H1 (cell line): ENCODE measurements around the gene PHACTR2. TPM values are rescaled to one million over a fixed set of nuclear protein-coding genes. Genes with fewer than 3 reads are reported as not detected.

Source experiments
- CTCF ChIA-PET: fragments of 300-600 bp; sonication (Branson Sonifier 250); formaldehyde crosslinking; loops from one replicate; lab custom pipeline; 2021; ENCODE audit not compliant: partially characterized antibody; lab: Charles Lee
- POLR2A ChIA-PET: fragments of 300-600 bp; sonication (Branson Sonifier 250); formaldehyde crosslinking; loops from one replicate; lab custom pipeline; 2021; ENCODE audit warnings: inconsistent platforms; ENCODE audit not compliant: partially characterized antibody; lab: Charles Lee
- DNase-seq, 2 experiments: peaks; one replicate each; pipeline versions ENCODE4 v3.0.0 to v3.0.0-alpha.2; 2010 to 2022; ENCODE audit warnings: low spot score in 2 of 2, low read depth in 1 of 2, mixed read lengths in 1 of 2
- FAIRE-seq: peaks from 2 replicates; lab custom pipeline; 2011; peaks lifted over from hg19 to GRCh38; lab: Jason Lieb, UNC
- H2AFZ ChIP-seq: 2 replicates; pipeline ENCODE4 v1.8.1; 2012; ENCODE audit warnings: low read length, inconsistent platforms
- H2AK5ac ChIP-seq: 2 replicates; pipeline ENCODE4 v1.6.1; 2013; ENCODE audit warnings: low read depth, low read length
- H2BK120ac ChIP-seq: replicated peaks from 2 replicates; pipeline ENCODE3; 2013; ENCODE audit warnings: low read depth, low read length, inconsistent platforms
- H2BK12ac ChIP-seq: 2 replicates; pipeline ENCODE4 v1.6.1; 2013; ENCODE audit warnings: low read depth, low read length
- H2BK15ac ChIP-seq: 2 replicates; pipeline ENCODE4 v1.6.1; 2013; ENCODE audit warnings: low read length
- H2BK20ac ChIP-seq: 2 replicates; pipeline ENCODE4 v1.6.1; 2013; ENCODE audit warnings: low read length
- H2BK5ac ChIP-seq: 2 replicates; pipeline ENCODE4 v1.6.1; 2013; ENCODE audit warnings: low read depth, low read length
- H3K14ac ChIP-seq: 2 replicates; pipeline ENCODE4 v1.6.1; 2013; ENCODE audit warnings: inconsistent platforms; ENCODE audit not compliant: insufficient read length
- H3K18ac ChIP-seq: 2 replicates; pipeline ENCODE4 v1.6.1; 2013; ENCODE audit warnings: low read length; ENCODE audit errors: extremely low read depth
- H3K23ac ChIP-seq: 2 replicates; pipeline ENCODE4 v1.6.1; 2013; ENCODE audit warnings: inconsistent platforms; ENCODE audit not compliant: insufficient read length
- H3K23me2 ChIP-seq: 2 replicates; pipeline ENCODE4 v1.6.1; 2013; ENCODE audit warnings: low read depth, low read length
- H3K27ac ChIP-seq: 2 replicates; pipeline ENCODE4 v1.6.1; 2011; ENCODE audit warnings: low read depth, low read length, inconsistent platforms
- H3K27me3 ChIP-seq, 4 experiments: replicated peaks in 1 of 4; 1 replicate in 1 of 4; 2 replicates in 3 of 4; pipeline versions ENCODE4 v1.6.1 to v1.8.1; 2011 to 2013; ENCODE audit warnings: low read length in 3 of 4, mild to moderate bottlenecking in 3 of 4, inconsistent platforms in 2 of 4, mixed read lengths in 2 of 4, moderate library complexity in 1 of 4; ENCODE audit not compliant: control insufficient read depth in 3 of 4, insufficient read depth in 3 of 4; ENCODE audit errors: extremely low read depth in 1 of 4
- H3K36me3 ChIP-seq, 4 experiments: 2 replicates each; pipeline versions ENCODE4 v1.6.1 to v1.8.1; 2011 to 2013; ENCODE audit warnings: mild to moderate bottlenecking in 4 of 4, low read length in 3 of 4, moderate library complexity in 2 of 4, control low read depth in 1 of 4, inconsistent platforms in 1 of 4; ENCODE audit not compliant: insufficient read depth in 4 of 4, control insufficient read depth in 2 of 4
- H3K4ac ChIP-seq: replicated peaks from 2 replicates; pipeline ENCODE3; 2013; ENCODE audit warnings: low read length, low read depth, mixed read lengths, inconsistent platforms; ENCODE audit not compliant: insufficient read length
- H3K4me1 ChIP-seq, 4 experiments: replicated peaks in 1 of 4; 1 replicate in 1 of 4; 2 replicates in 3 of 4; pipeline versions ENCODE4 v1.6.1 to v1.8.1; 2011 to 2013; ENCODE audit warnings: low read length in 3 of 4, inconsistent platforms in 2 of 4, mixed read lengths in 1 of 4; ENCODE audit not compliant: insufficient read depth in 4 of 4, control insufficient read depth in 3 of 4
- H3K4me2 ChIP-seq, 2 experiments: 2 replicates each; pipeline versions ENCODE4 v1.6.1 to v1.8.1; 2011 to 2013; ENCODE audit warnings: low read depth in 2 of 2, low read length in 2 of 2, control low read depth in 1 of 2, inconsistent platforms in 1 of 2, mild to moderate bottlenecking in 1 of 2; ENCODE audit not compliant: insufficient read depth in 1 of 2
- H3K4me3 ChIP-seq, 4 experiments: fragments of 200-600, 300-600 bp in 1 of 4; sonication (generic), shearing (Covaris generic), sonication (Bioruptor Twin) in 1 of 4; 2 replicates each; pipeline versions ENCODE4 v1.5.1 to v1.8.1; 2011 to 2016; ENCODE audit warnings: low read length in 4 of 4, low read depth in 3 of 4, control low read depth in 2 of 4, inconsistent platforms in 2 of 4, mild to moderate bottlenecking in 2 of 4, mixed read lengths in 1 of 4, moderate library complexity in 1 of 4; ENCODE audit not compliant: insufficient read depth in 2 of 4; ENCODE audit errors: extremely low read depth in 1 of 4
- H3K56ac ChIP-seq: replicated peaks from 2 replicates; pipeline ENCODE3; 2013; ENCODE audit warnings: low read depth, mild to moderate bottlenecking, mixed read lengths, low read length, inconsistent platforms; ENCODE audit not compliant: insufficient read length
- H3K79me1 ChIP-seq: 2 replicates; pipeline ENCODE4 v1.6.1; 2013; ENCODE audit warnings: low read depth, low read length, control low read depth
- H3K79me2 ChIP-seq, 2 experiments: 2 replicates each; pipeline versions ENCODE4 v1.6.1 to v1.8.1; 2012 to 2013; ENCODE audit warnings: low read length in 2 of 2, mild to moderate bottlenecking in 2 of 2, inconsistent platforms in 1 of 2; ENCODE audit not compliant: insufficient read depth in 2 of 2, control insufficient read depth in 1 of 2
- H3K9ac ChIP-seq, 4 experiments: replicated peaks in 1 of 4; 1 replicate in 1 of 4; 2 replicates in 3 of 4; pipeline versions ENCODE4 v1.6.1 to v1.8.1; 2011 to 2013; ENCODE audit warnings: low read depth in 3 of 4, low read length in 3 of 4, control low read depth in 2 of 4, mild to moderate bottlenecking in 2 of 4, moderate library complexity in 2 of 4, inconsistent platforms in 1 of 4; ENCODE audit errors: extremely low read depth in 1 of 4
- H3K9me3 ChIP-seq, 2 experiments: 2 replicates each; pipeline versions ENCODE4 v1.6.1 to v1.8.1; 2012 to 2013; ENCODE audit warnings: mild to moderate bottlenecking in 2 of 2, moderate library complexity in 2 of 2, control low read depth in 1 of 2, inconsistent platforms in 1 of 2, low read depth in 1 of 2, low read length in 1 of 2, mixed read lengths in 1 of 2; ENCODE audit not compliant: insufficient read depth in 2 of 2
- H4K20me1 ChIP-seq, 2 experiments: replicated peaks in 1 of 2; 2 replicates each; pipeline versions ENCODE3 to v1.8.1; 2011 to 2013; ENCODE audit warnings: inconsistent platforms in 2 of 2, low read length in 2 of 2, mild to moderate bottlenecking in 1 of 2; ENCODE audit not compliant: insufficient read depth in 2 of 2, control insufficient read depth in 1 of 2
- H4K5ac ChIP-seq: 2 replicates; pipeline ENCODE4 v1.6.1; 2013; ENCODE audit warnings: low read length, low read depth, mixed read lengths, inconsistent platforms; ENCODE audit not compliant: insufficient read length
- H4K8ac ChIP-seq: 2 replicates; pipeline ENCODE4 v1.8.0; 2013; ENCODE audit warnings: mild to moderate bottlenecking, moderate library complexity, low read length, inconsistent platforms; ENCODE audit not compliant: insufficient read depth; ENCODE audit errors: extremely low read depth
- H4K91ac ChIP-seq: replicated peaks from 2 replicates; pipeline ENCODE3; 2013; ENCODE audit warnings: low read length, mixed read lengths, inconsistent platforms; ENCODE audit not compliant: insufficient read length
- BACH1 ChIP-seq: IDR thresholded peaks from 2 replicates; pipeline ENCODE4 v1.6.1; 2012; ENCODE audit warnings: low read length, improper control_type of control experiment
- EZH2 ChIP-seq: fragments of 200-600 bp; sonication (generic); IDR thresholded peaks from 2 replicates; pipeline ENCODE4 v1.7.1; 2012; ENCODE audit warnings: low read depth, mild to moderate bottlenecking, moderate library complexity, low read length, inconsistent platforms; ENCODE audit not compliant: severe bottlenecking
- POLR2A ChIP-seq, 2 experiments: IDR thresholded peaks; 1 replicate in 1 of 2; 2 replicates in 1 of 2; pipeline ENCODE4 v1.6.1; 2011; ENCODE audit warnings: low read depth in 2 of 2, low read length in 2 of 2, mild to moderate bottlenecking in 2 of 2; ENCODE audit errors: control extremely low read depth in 1 of 2
- RFX5 ChIP-seq: IDR thresholded peaks from 2 replicates; pipeline ENCODE4 v1.6.1; 2011; ENCODE audit warnings: low read depth, low read length, improper control_type of control experiment, borderline replicate concordance
- SP2 ChIP-seq: IDR thresholded peaks from 2 replicates; pipeline ENCODE4 v1.6.1; 2012; ENCODE audit warnings: mild to moderate bottlenecking, low read length, inconsistent platforms
- TEAD4 ChIP-seq: IDR thresholded peaks from 2 replicates; pipeline ENCODE4 v1.6.1; 2012; ENCODE audit warnings: low read depth, low read length, inconsistent platforms, mixed read lengths
- WGBS, 2 experiments: shearing (Covaris generic) in 1 of 2; methylation state at CpG; one replicate each; pipeline versions ENCODE4 v1.1.6 to v1.1.7; 2013 to 2015; ENCODE audit warnings: low lambda C conversion rate in 2 of 2, mixed read lengths in 2 of 2, inconsistent platforms in 1 of 2, low coverage in 1 of 2, missing lambda C conversion rate in 1 of 2; ENCODE audit not compliant: insufficient replicate concordance in 2 of 2, insufficient coverage in 1 of 2, insufficient read length in 1 of 2; ENCODE audit errors: extremely low coverage in 1 of 2, missing lambda C conversion rate in 1 of 2; 5-methylcytosine and 5-hydroxymethylcytosine counted together
- polyA plus RNA-seq, 7 experiments: library from polyadenylated mRNA; depleted of rRNA in 3 of 7; stranded (reverse) in 5 of 7; unstranded in 2 of 7; fragments of >200 nt in 5 of 7; fragments of 200-250 nt in 2 of 7; gene quantifications; 1 replicate in 5 of 7; 2 replicates in 1 of 7; 4 replicates in 1 of 7; pipeline versions ENCODE4 v1.2.1 to v1.2.3, GENCODE V29; 2011 to 2013; ENCODE audit warnings: missing spikeins in 2 of 7, mixed read lengths in 2 of 7
- total RNA-seq: library from RNA; stranded (reverse); fragmentation: NEBNext Ultra II Directional; extraction: Animal tissue kit (Norgen Biotek cat#: 25700); gene quantifications from 2 replicates; pipeline ENCODE4 v1.2.1, GENCODE V29; 2021

PHACTR2 gene
- total and polyA plus RNA-seq, 2 of the 8 experiments (the other 6 are each of a cell fraction or from before 2014, with no cell fraction given) = 16.9 to 131 TPM

DNA sequence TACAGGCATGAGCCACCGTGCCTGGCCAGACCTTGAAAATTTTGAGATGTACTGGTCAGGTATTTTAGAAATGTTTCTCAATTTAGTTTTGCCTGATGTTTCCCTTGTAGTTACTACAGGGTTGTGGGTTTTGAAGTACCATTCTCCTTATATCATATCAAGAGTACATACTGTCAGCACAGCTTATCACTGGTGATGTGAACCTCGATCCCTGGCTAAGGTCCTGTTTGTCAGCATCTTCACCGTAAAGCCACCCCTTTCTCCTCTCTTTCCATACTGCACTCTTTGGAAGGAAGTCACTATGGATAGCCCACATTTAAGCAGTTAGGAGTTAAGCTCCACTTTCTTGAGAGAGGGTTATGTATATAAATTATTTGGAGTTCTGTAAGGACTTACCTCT lies 27.8 kb downstream of the PHACTR2 start:
- no peak for TF ChIP-seq TEAD4
- TF ChIP-seq RFX5 = no peak
- TF ChIP-seq POLR2A (IDR thresholded peaks at IDR 0.05; ENCODE audit: control extremely low read depth in 1 of 2, low read depth in 2 of 2, low read length in 2 of 2) = no peak
- no peak for TF ChIP-seq SP2
- no peak for TF ChIP-seq BACH1
- TF ChIP-seq EZH2 = no peak
- TF ChIP-seq, all 59 proteins: peak for 0
- no peak for DNase-seq
- H3K4me2 ChIP-seq = no peak overlapping the region
- no peak overlapping the region for H2BK15ac ChIP-seq
- H3K18ac ChIP-seq = no peak overlapping the region
- H2AFZ ChIP-seq = no peak overlapping the region
- H4K20me1 ChIP-seq = peaks cover 0 to 2% of the 10 kb centered on the region in 2 experiments
- H2BK20ac ChIP-seq = no peak overlapping the region
- ChIA-PET CTCF (interaction anchor here (1.0 kb wide), 1 partner anchor 128 kb away, joined by 3 read pairs; no protein-coding TSS in a partner anchor), POLR2A (interaction anchor here (1.0 kb wide), 1 partner anchor 8 kb away, joined by 4 read pairs; no protein-coding TSS in a partner anchor)
- no peaks in the 10 kb centered on the region for H3K27me3 ChIP-seq
- peaks cover 4% of the 10 kb centered on the region; the same call in 1 of the 2 replicates for H3K79me1 ChIP-seq
- no peak overlapping the region for H3K4ac ChIP-seq
- H4K5ac ChIP-seq = no peak overlapping the region
- H3K79me2 ChIP-seq = peaks cover 7 to 90% of the 10 kb centered on the region in 2 experiments
- H3K9ac ChIP-seq = no peak overlapping the region
- no peak overlapping the region for H3K14ac ChIP-seq
- FAIRE-seq = no peak
- no peak overlapping the region for H3K56ac ChIP-seq
- no peaks in the 10 kb centered on the region for H3K23me2 ChIP-seq
- H3K4me3 ChIP-seq = no peak overlapping the region
- H2BK5ac ChIP-seq = no peak overlapping the region
- peak overlapping the region; percentile 43; the same call in 1 of the 2 replicates for H2AK5ac ChIP-seq
- no peak overlapping the region for H4K91ac ChIP-seq
- no peak overlapping the region for H3K27ac ChIP-seq
- no peak overlapping the region for H3K23ac ChIP-seq
- 97% methylated on average over 3 of the region's 3 CpGs; no CpG with 5 or more reads in 1 of the 2 experiments for WGBS, 2 experiments
- H2BK12ac ChIP-seq = no peak overlapping the region
- H3K4me1 ChIP-seq = peaks cover 0 to 5% (median 0%) of the 10 kb centered on the region in 4 experiments; a peak in 2 of 7 replicates
- peaks cover 4 to 9% of the 10 kb centered on the region in 2 experiments; a peak in 2 of 4 replicates for H3K9me3 ChIP-seq
- no peak overlapping the region for H2BK120ac ChIP-seq
- H4K8ac ChIP-seq = no peak overlapping the region
- H3K36me3 ChIP-seq = peaks cover 0 to 8% (median 0%) of the 10 kb centered on the region in 4 experiments; a peak in 2 of 8 replicates
